ENCODE measurements around the gene IL17REL.

Gene IL17REL

GRCh38 chr22:49967706-49968208, 44.8 kb downstream of the IL17REL start:
- no peak for ATAC-seq
- peak; percentile 13 for DNase-seq

GRCh38 chr22:49966774-49967705, 45.5 kb downstream of the IL17REL start:
- DNase-seq = peak; percentile 42

GRCh38 chr22:49966041-49966773, 46.4 kb downstream of the IL17REL start:
- peak; percentile 34 for DNase-seq
- ATAC-seq = no peak

More at GRCh38 chr22:49966774-49967705, 45.5 kb downstream of the IL17REL start:
- ATAC-seq = no peak

- DNase-seq (peak; percentile 27), ATAC-seq (no peak)
These were observed 47.2 kb downstream of the IL17REL start for GRCh38 chr22:49965091-49966040.

- DNase-seq = peak; percentile 39
- ATAC-seq = no peak
These were observed 48.2 kb downstream of the IL17REL start for GRCh38 chr22:49964136-49965090.

GRCh38 chr22:49963647-49964026, 48.9 kb downstream of the IL17REL start:
- DNase-seq = no peak
- no peak for ATAC-seq

- ATAC-seq (no peak), DNase-seq (no peak)
These were observed 49.6 kb downstream of the IL17REL start for GRCh38 chr22:49962751-49963646.

GRCh38 chr22:49962012-49962750, 50.4 kb downstream of the IL17REL start:
- ATAC-seq = peak; percentile 13
- peak; percentile 91 for DNase-seq

- DNase-seq = no peak
These were observed 51.0 kb downstream of the IL17REL start for GRCh38 chr22:49961601-49962011.

GRCh38 chr22:49961005-49961600, 51.5 kb downstream of the IL17REL start:
- ATAC-seq (no peak), DNase-seq (peak; percentile 58)

More at GRCh38 chr22:49961601-49962011, 51.0 kb downstream of the IL17REL start:
- ATAC-seq = no peak

- DNase-seq (peak; percentile 94), ATAC-seq (peak; percentile 78)
These were observed 52.2 kb downstream of the IL17REL start, which contains the start of gene PIM3 for GRCh38 chr22:49960159-49961004. Gene PIM3, plus strand, starts transcription at chr22:49960772. Its CDS starts 176 bp downstream, at chr22:49960948.

- DNase-seq (peak; percentile 60), ATAC-seq (no peak)
These were observed 52.8 kb downstream of the IL17REL start for GRCh38 chr22:49959782-49960158.

GRCh38 chr22:49958931-49959781, 53.4 kb downstream of the IL17REL start:
- DNase-seq (no peak), ATAC-seq (no peak)

- ATAC-seq (no peak), DNase-seq (no peak)
These were observed 54.1 kb downstream of the IL17REL start for GRCh38 chr22:49958366-49958921.

- ATAC-seq (no peak), DNase-seq (no peak)
These were observed 54.7 kb downstream of the IL17REL start for GRCh38 chr22:49957826-49958365.

Measured in stimulated activated naive CD8-positive, alpha-beta T cell treated with anti-CD3 and anti-CD28 coated beads, Interleukin-15, Interleukin-2, amounts not matched to agents 100 U/mL and 50 U/mL, for 24 hours (primary cell).